ENCODE data around the gene MANF. TPM values are rescaled to one million over a fixed set of nuclear protein-coding genes. Genes with fewer than 3 reads are reported as not detected.

Gene MANF
- total RNA-seq, 4 donors from 2014 or later, result 16.2 to 34.6 (median 24.9) TPM

DNA sequence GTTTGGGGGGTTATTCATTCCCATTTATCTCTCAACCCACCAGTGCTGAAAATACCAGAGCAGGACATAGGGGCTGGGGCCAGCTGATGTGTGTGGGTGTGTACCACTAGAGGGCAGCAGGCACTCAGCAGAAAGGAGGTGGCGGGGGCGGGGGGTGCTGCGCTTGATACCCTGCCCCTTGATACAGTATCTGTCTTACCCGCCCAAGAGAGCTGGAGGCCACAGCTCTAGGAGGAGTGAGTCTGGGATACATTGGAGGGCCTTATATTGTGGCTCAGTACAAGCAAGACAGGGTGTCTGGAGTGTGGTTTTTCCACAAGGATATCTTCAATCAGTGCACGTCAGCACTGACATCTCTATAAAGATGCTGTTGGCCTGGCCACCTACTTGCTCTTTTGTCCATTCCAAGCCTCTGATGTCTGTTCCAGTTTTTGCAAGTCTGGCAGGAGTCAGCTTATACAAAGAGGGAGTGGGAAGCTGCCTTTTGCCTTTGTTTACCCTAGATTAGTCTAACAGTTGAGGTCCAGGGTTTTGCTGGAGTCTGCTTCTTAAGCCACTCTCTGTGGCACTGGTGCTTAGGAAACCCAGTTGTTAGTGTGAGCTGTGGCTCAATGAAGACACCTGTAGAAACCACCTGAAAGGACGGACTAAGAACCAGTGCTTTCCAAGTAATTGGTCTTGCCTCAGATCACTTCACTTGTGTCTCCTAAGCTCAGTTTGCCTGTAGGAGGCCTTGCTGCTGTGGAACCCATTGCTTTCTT lies 4.5 kb downstream of the MANF start:
- peaks cover 64 to 86% (median 69%) of the 10 kb centered on the region in 4 donors for H3K4me1 ChIP-seq

DNA sequence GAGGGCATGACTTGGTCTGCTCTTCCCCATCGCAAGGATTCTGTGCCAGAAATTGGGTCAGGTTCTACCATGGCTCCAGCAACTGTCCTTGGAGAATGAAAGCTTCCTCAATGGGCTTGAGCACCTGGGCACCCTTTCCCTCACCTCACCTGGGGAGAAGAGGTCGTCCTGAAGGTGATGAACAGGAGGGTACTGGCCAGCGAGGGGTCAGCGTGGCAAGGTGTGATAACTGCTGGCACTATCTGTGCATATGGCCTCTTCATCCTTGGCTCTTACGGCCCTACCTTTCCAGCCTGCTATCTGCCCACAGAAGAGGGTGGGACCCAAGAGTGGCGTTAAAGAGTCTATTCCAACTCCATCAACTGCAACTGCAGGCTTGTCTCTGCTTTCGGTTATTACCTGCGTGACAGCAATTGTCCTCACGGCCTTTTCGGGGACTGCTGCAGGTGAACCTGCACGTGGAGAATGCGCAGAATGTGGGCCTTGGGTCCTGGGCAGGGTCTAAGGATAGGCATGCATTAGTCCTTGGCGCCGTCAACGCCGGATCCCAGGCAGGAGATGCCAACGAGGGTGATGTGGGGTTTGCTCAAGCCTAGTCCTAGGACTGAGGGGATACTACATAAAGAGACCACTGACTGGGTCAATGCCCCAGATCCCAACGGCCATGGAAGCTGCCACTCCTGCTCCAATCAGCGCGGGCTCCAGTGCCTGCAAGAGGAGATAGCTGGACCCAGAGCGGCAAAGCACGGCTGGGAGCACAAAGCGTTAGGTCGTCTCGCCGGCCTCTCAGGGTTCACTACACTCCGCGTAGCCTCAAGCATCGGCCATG lies 5.4 kb downstream of the MANF start:
- H3K9me3 ChIP-seq, result no peaks in the 10 kb centered on the region

More for the DNA sequence above, 4.5 kb downstream of the MANF start:
- Histone ChIP-seq H3K36me3 (peaks cover 32 to 58% (median 46%) of the 10 kb centered on the region in 4 donors), H3K9me3 (no peaks in the 10 kb centered on the region), H3K27ac (replicated peaks in 1 of 4) (peak overlapping the region in 3 of 4 donors; percentile 8 to 89 (median 75)), H3K27me3 (no peaks in the 10 kb centered on the region), H3K4me3 (no peak overlapping the region)
- TF ChIP-seq, protein P1, sequence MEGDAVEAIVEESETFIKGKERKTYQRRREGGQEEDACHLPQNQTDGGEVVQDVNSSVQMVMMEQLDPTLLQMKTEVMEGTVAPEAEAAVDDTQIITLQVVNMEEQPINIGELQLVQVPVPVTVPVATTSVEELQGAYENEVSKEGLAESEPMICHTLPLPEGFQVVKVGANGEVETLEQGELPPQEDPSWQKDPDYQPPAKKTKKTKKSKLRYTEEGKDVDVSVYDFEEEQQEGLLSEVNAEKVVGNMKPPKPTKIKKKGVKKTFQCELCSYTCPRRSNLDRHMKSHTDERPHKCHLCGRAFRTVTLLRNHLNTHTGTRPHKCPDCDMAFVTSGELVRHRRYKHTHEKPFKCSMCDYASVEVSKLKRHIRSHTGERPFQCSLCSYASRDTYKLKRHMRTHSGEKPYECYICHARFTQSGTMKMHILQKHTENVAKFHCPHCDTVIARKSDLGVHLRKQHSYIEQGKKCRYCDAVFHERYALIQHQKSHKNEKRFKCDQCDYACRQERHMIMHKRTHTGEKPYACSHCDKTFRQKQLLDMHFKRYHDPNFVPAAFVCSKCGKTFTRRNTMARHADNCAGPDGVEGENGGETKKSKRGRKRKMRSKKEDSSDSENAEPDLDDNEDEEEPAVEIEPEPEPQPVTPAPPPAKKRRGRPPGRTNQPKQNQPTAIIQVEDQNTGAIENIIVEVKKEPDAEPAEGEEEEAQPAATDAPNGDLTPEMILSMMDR (IDR thresholded peaks at IDR 0.05), result peak; percentile 60 to 79 (median 62)
- no peak for TF ChIP-seq EP300 (IDR thresholded peaks at IDR 0.05)
- no peak for TF ChIP-seq POLR2A (IDR thresholded peaks at IDR 0.05; ENCODE audit: low read depth)
- no peak for TF ChIP-seq POLR2AphosphoS5 (IDR thresholded peaks at IDR 0.05)
- WGBS, result 66% methylated on average over 4 of the region's 6 CpGs
- no peak for DNase-seq (ENCODE audit: extremely low spot score)
- intact Hi-C loops (cut with DNase I), result loop anchor here (5.0 to 10.0 kb wide), 3 partner anchors 108 to 772 kb away; partner anchors contain the start of genes MAPKAPK3 and TEX264

DNA sequence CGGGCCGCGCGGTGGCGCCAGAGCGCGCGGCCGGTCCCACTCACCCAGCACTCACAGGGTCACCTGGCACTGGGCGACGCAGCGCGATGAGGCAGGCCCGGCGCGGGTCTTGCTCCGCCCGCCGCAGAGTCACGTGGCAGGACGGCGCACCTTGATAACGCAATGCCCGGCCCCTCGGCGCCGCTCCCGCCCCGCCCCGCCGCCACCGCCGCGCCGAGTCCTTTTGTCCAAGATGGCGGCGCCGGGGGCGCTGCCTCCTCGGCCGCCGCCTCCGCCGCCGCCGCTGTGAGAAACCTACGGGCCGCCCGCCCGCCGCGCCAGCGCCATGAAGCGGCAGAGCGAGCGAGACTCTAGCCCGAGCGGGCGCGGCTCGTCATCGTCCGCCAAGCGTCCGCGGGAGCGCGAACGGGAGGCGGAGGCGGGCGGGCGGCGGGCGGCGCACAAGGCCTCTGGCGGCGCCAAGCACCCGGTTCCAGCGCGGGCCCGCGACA lies 6.0 kb downstream of the MANF start, which contains the start of gene RBM15B:
Gene RBM15B (plus strand): TSS at position 211 of the 491 bp plus-strand sequence. CDS start 115 bp downstream, at position 326.
- 3% methylated on average over 33 of the region's 83 CpGs for WGBS
- TF ChIP-seq, protein P1 (IDR thresholded peaks at IDR 0.05), result peak; percentile 90 to 93 (median 92)
- TF ChIP-seq EP300 (IDR thresholded peaks at IDR 0.05), result no peak
- peak; percentile 73 to 94 for TF ChIP-seq POLR2AphosphoS5 (IDR thresholded peaks at IDR 0.05)
- peak; percentile 35 for TF ChIP-seq POLR2A (IDR thresholded peaks at IDR 0.05; ENCODE audit: low read depth)
- Histone ChIP-seq H3K27me3 (no peaks in the 10 kb centered on the region), H3K27ac (replicated peaks in 1 of 4) (peak within 1 kb of the TSS; percentile 89 to 95 (median 93)), H3K4me3 (peak within 1 kb of the TSS; percentile 80 to 98 (median 90)), H3K36me3 (peaks cover 37 to 73% (median 61%) of the 10 kb centered on the region in 4 donors), H3K4me1 (peaks cover 64 to 93% (median 77%) of the 10 kb centered on the region in 4 donors), H3K9me3 (no peaks in the 10 kb centered on the region)
- intact Hi-C loops (cut with DNase I), result loop anchor here (5.0 kb wide), 1 partner anchor 106 kb away; no protein-coding TSS in a partner anchor
- peak; percentile 99 for DNase-seq (ENCODE audit: extremely low spot score)

More for the DNA sequence above, 5.4 kb downstream of the MANF start:
- Histone ChIP-seq H3K4me3 (peak overlapping the region; percentile 80 to 98 (median 90)), H3K36me3 (peaks cover 37 to 66% (median 54%) of the 10 kb centered on the region in 4 donors), H3K27me3 (no peaks in the 10 kb centered on the region), H3K4me1 (peaks cover 69 to 94% (median 77%) of the 10 kb centered on the region in 4 donors), H3K27ac (replicated peaks in 1 of 4) (peak overlapping the region; percentile 75 to 95 (median 92))
- intact Hi-C loops (cut with DNase I), result loop anchor here (5.0 kb wide), 1 partner anchor 107 kb away; no protein-coding TSS in a partner anchor
- no peak for DNase-seq (ENCODE audit: extremely low spot score)
- 70% methylated on average over 16 of the region's 29 CpGs for WGBS
- TF ChIP-seq, protein P1 (IDR thresholded peaks at IDR 0.05), result no peak
- TF ChIP-seq POLR2AphosphoS5 (IDR thresholded peaks at IDR 0.05) (no peak), POLR2A (IDR thresholded peaks at IDR 0.05; ENCODE audit: low read depth) (no peak), EP300 (IDR thresholded peaks at IDR 0.05) (no peak)

DNA sequence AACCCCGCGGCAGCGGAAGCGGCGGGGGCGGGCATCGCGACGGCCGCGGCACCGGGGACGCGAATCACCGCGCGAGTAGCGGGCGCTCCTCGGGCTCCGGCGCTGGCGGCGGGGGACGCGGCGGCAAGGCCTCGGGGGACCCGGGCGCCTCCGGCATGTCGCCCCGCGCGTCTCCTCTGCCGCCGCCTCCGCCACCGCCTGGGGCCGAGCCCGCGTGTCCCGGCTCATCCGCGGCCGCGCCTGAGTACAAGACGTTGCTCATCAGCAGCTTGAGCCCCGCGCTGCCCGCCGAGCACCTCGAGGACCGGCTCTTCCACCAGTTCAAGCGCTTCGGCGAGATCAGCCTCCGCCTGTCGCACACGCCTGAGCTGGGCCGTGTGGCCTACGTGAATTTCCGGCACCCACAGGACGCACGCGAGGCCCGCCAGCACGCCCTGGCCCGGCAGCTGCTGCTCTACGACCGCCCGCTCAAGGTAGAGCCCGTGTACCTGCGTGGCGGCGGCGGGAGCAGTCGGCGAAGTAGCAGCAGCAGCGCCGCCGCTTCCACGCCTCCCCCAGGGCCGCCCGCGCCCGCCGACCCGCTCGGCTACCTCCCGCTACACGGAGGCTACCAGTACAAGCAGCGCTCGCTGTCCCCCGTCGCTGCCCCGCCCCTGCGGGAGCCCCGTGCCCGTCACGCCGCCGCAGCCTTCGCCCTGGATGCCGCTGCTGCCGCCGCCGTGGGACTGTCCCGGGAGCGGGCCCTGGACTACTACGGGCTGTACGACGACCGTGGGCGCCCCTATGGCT lies 6.7 kb downstream of the MANF start:
- H3K36me3 ChIP-seq, result peaks cover 37 to 76% (median 67%) of the 10 kb centered on the region in 4 donors
- peaks cover 57 to 93% (median 76%) of the 10 kb centered on the region in 4 donors for H3K4me1 ChIP-seq
- no peak for TF ChIP-seq POLR2A (IDR thresholded peaks at IDR 0.05; ENCODE audit: low read depth)
- TF ChIP-seq POLR2AphosphoS5 (IDR thresholded peaks at IDR 0.05), result no peak
- TF ChIP-seq, protein P1 (IDR thresholded peaks at IDR 0.05), result no peak
- TF ChIP-seq EP300 (IDR thresholded peaks at IDR 0.05), result no peak
- DNase-seq (ENCODE audit: extremely low spot score), result no peak
- peak overlapping the region; percentile 89 to 95 (median 93) for H3K27ac ChIP-seq (replicated peaks in 1 of 4)
- intact Hi-C loops (cut with DNase I), result loop anchor here (5.0 kb wide), 1 partner anchor 106 kb away; no protein-coding TSS in a partner anchor
- no peaks in the 10 kb centered on the region for H3K9me3 ChIP-seq
- WGBS, result no CpG with 5 or more reads among the region's 115 CpGs
- peak overlapping the region; percentile 80 to 98 (median 90) for H3K4me3 ChIP-seq
- H3K27me3 ChIP-seq, result no peaks in the 10 kb centered on the region
